ENCODE measurements around the gene GOLGB1.

Gene GOLGB1

GRCh38 chr3:121707531-121708273 lies 41.8 kb downstream of the GOLGB1 start:
- no peak for DNase-seq (ENCODE audit: extremely low read depth, insufficient read length)
- Histone ChIP-seq H3K4me3 (replicated peaks; ENCODE audit: low read depth, low read length) (no peak overlapping the region), H3K27me3 (replicated peaks; ENCODE audit: control insufficient read depth, insufficient read depth, low read length) (no peaks in the 10 kb centered on the region), H3K36me3 (ENCODE audit: control insufficient read depth, insufficient read depth, low read length) (no peaks in the 10 kb centered on the region)
- TF ChIP-seq, protein P1, sequence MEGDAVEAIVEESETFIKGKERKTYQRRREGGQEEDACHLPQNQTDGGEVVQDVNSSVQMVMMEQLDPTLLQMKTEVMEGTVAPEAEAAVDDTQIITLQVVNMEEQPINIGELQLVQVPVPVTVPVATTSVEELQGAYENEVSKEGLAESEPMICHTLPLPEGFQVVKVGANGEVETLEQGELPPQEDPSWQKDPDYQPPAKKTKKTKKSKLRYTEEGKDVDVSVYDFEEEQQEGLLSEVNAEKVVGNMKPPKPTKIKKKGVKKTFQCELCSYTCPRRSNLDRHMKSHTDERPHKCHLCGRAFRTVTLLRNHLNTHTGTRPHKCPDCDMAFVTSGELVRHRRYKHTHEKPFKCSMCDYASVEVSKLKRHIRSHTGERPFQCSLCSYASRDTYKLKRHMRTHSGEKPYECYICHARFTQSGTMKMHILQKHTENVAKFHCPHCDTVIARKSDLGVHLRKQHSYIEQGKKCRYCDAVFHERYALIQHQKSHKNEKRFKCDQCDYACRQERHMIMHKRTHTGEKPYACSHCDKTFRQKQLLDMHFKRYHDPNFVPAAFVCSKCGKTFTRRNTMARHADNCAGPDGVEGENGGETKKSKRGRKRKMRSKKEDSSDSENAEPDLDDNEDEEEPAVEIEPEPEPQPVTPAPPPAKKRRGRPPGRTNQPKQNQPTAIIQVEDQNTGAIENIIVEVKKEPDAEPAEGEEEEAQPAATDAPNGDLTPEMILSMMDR (IDR thresholded peaks at IDR 0.05; ENCODE audit: insufficient read depth, low read length, poor library complexity, severe bottlenecking): no peak

- no peak for DNase-seq (ENCODE audit: extremely low read depth, insufficient read length)
- Histone ChIP-seq H3K36me3 (ENCODE audit: control insufficient read depth, insufficient read depth, low read length) (peaks cover under 1% of the 10 kb centered on the region), H3K4me3 (replicated peaks; ENCODE audit: low read depth, low read length) (no peak overlapping the region), H3K27me3 (replicated peaks; ENCODE audit: control insufficient read depth, insufficient read depth, low read length) (no peaks in the 10 kb centered on the region)
- TF ChIP-seq, protein P1 (IDR thresholded peaks at IDR 0.05; ENCODE audit: insufficient read depth, low read length, poor library complexity, severe bottlenecking): no peak
Observed at GRCh38 chr3:121705541-121705940, 44.0 kb downstream of the GOLGB1 start.

DNA sequence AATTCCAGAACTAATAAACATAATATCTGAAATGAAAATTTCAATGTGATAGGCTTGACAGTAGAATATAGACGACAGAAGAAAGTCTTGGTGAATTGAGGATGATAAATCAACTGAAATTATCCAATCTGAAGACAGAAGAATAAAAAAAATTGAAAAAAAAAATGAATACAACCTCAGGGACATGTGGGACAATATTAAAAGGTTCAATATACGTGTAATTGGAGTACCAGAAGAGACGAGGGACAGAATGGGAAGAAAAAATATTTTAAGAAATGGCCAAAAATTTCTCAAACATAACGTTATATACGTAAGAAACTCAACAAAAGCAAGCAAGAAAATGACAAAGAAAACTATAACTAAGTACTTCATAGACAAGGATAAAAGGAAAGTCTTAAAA lies 45.6 kb downstream of the GOLGB1 start:
- peaks cover 2% of the 10 kb centered on the region for H3K36me3 ChIP-seq (ENCODE audit: control insufficient read depth, insufficient read depth, low read length)
- TF ChIP-seq, protein P1 (IDR thresholded peaks at IDR 0.05; ENCODE audit: insufficient read depth, low read length, poor library complexity, severe bottlenecking): no peak
- H3K27me3 ChIP-seq (replicated peaks; ENCODE audit: control insufficient read depth, insufficient read depth, low read length): no peaks in the 10 kb centered on the region
- no peak overlapping the region for H3K4me3 ChIP-seq (replicated peaks; ENCODE audit: low read depth, low read length)
- DNase-seq (ENCODE audit: extremely low read depth, insufficient read length): no peak

GRCh38 chr3:121698901-121699300 lies 50.6 kb downstream of the GOLGB1 start:
- Histone ChIP-seq H3K27me3 (replicated peaks; ENCODE audit: control insufficient read depth, insufficient read depth, low read length) (no peaks in the 10 kb centered on the region), H3K4me3 (replicated peaks; ENCODE audit: low read depth, low read length) (no peak overlapping the region), H3K36me3 (ENCODE audit: control insufficient read depth, insufficient read depth, low read length) (peaks cover 10% of the 10 kb centered on the region)
- TF ChIP-seq, protein P1 (IDR thresholded peaks at IDR 0.05; ENCODE audit: insufficient read depth, low read length, poor library complexity, severe bottlenecking): no peak
- no peak for DNase-seq (ENCODE audit: extremely low read depth, insufficient read length)

DNA sequence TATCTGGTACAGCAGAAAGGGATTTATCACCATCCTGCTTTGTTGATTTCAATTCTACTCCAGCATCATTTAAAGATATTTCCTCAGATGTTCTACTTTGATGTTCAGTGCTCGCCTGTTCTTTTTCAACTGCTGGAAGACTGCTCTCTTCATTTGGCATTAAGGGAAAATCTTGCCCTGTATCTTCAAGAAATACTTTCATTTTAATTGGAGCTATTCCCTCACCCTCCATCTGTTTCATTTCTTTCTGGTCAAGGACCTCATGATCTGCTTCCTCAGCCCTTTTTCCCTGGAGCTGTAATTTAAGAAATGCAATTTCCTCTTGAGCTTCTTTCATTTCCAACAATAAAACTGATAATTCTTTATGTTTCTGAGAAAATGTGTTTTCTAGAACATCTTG lies 51.1 kb downstream of the GOLGB1 start:
- no peak for DNase-seq (ENCODE audit: extremely low read depth, insufficient read length)
- H3K36me3 ChIP-seq (ENCODE audit: control insufficient read depth, insufficient read depth, low read length): peaks cover 10% of the 10 kb centered on the region
- no peak overlapping the region for H3K4me3 ChIP-seq (replicated peaks; ENCODE audit: low read depth, low read length)
- no peaks in the 10 kb centered on the region for H3K27me3 ChIP-seq (replicated peaks; ENCODE audit: control insufficient read depth, insufficient read depth, low read length)
- TF ChIP-seq, protein P1 (IDR thresholded peaks at IDR 0.05; ENCODE audit: insufficient read depth, low read length, poor library complexity, severe bottlenecking): no peak
